ENCODE measurements around the gene PPP1R11. TPM values are rescaled to one million over a fixed set of nuclear protein-coding genes. Genes with fewer than 3 reads are reported as not detected.

The PPP1R11 gene, protein sequence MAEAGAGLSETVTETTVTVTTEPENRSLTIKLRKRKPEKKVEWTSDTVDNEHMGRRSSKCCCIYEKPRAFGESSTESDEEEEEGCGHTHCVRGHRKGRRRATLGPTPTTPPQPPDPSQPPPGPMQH
- total RNA-seq: 32.0 and 40.4 TPM in 2 replicates

DNA sequence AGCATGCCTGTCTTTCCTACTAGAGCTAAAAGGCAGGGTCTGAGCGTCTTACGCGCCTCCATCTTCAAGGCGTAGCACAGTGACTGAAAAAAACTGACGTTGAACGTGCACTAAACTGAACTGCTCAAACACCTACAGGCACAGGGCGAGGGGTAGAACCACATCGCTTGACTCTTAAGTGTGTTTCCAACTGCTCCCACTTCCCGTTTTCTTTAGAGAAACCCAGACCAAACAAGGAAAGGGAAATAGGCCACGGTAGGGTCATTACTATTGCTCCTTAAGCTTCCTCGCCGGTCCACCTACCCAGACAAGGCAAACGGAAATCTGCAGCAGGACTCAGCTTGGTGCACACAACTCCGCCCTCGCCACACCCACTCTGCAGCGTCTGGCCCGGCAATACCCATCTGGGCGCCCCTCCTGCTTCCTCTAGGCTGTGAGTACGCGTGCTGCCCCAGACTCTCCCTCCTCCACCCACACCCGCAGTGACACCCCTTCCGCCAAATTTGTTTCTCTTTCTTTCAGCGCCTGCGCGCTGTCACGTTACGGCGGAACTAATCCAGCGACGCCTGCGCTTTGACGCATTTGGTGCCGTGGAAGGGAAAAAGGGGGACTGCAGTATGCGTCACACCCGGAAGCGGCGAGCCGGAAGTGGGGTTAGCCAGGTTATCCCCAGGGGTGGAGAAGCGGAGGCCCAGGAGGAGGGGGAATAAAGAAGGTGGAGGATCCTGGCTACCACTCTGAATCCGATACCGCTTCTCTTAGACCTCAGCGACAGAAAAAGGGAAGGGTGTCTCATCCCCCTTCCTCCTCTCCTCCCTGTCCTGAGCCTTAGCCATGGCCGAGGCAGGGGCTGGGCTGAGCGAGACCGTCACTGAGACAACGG, at the start of gene PPP1R11:
Gene PPP1R11, plus strand, starts transcription at position 622 of the 883 bp plus-strand sequence. Its CDS starts 213 bp downstream, at position 835.

DNA sequence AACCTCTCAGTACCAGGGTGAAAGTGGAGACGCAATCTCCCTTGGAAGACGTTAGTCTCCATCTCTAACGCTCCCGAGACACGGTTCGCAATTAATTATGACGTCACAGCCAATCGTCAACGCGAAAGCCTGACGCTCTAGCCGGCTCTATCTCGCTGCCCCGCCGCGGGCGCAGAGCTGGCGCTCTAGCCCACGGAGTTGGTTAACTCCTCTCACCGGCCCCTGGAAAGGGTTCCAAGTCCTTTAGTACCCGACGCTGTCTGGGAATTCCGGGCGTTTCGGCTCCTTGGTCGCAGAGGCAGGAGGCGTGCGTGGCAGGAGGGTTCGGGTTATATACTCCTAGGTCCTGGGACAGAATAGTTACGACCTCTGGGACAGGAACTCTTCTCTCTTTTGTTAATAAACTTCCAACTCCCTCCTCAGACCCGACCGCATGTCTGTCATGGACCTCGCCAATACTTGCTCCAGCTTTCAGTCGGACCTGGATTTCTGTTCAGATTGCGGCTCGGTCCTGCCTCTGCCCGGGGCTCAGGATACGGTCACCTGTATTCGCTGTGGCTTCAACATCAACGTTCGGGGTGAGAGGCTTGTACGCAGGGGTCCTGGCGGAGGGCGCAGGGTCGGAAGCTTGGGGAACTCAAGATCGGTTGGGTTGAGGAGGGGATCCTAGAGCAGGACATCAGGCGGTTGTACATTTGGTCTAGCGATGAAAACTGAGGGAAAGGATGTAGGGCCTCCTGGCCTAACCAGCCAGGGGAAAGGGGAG, 5.7 kb upstream of the PPP1R11 start, which contains the start of gene POLR1H:
Gene POLR1H, plus strand, starts transcription at position 174 of the 766 bp plus-strand sequence. Its CDS starts 260 bp downstream, at position 434.

DNA sequence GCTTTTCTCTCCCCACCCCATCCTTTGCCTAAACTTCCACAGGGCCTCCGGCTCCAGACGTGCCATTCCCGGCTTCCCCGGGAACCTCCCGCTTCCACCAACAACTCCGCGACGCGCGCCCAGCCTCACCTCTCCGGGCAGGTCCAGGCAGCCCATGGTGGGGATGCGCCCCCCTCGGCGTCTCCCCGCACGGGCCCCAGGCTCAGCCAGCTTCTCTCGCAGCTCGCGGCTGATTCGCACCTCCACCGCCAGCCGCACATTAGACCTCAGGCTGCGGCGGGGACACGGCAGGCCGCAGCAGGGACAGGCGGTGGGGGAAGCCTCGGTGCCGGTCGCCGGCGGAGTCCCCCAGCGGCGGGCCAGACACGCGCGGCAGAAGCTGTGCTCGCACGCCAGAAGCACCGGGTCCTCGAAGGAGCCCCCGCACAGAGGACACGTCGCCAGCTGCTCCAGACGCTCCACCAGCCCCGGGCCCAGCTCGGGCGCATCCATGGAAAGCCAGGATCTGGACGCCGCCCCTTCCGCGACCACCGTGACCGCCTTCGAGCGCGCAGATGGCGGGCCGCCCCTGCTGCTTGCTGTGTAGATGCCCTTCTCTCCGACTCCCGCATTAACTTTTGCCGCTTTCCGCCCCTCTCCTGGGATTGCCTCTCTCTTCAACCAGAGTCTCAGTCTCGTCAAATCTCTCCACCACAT, 8.2 kb downstream of the PPP1R11 start, which contains the start of gene RNF39:
Gene RNF39, minus strand, starts transcription at position 676 of the 696 bp plus-strand sequence. Its CDS starts 184 bp downstream, at position 492.

DNA sequence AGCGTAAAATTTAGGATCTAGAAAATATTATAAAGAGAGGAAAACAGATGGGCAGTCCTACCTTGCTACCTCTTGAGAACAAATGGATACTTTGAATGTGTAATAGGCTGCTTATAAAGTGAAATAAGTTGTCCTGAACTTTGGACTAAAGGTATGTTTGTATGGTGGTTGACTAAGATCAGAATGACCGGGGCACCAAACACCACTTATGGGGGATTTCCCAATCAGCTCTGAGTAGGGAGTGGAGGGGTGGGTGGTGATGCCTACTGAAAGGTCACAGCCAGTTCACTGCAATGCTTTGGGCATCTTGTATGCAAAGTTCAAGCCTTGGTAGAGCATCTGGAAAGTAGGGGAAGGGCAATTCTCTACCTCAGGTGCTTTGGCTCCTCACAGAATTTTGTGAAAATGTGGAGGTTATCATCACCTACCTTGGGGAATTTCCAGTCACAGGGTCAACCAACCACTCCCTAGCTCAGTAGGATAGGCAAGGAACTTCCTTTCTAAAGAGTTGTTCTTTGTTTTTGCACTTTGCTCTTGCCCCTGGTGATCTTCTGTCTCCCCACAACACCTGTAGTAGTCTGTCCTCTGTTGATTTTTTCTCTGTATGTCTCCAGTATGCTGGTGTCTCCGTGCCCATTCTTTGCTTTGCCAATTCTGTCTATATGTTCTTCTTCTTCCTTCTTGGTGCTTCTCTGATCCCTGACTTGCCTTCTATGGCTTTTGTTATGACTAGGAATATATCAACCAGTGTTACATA, 46.2 kb downstream of the PPP1R11 start, which contains the start of gene TRIM31:
Gene TRIM31, minus strand, starts transcription at position 88 of the 757 bp plus-strand sequence. CDS start 285 bp downstream, outside the sequence.

Other genes with a start within 250 kb of the PPP1R11 start
- gene HLA-G, start 239.4 kb upstream of the PPP1R11 start, total RNA-seq: not detected in 2 replicates
- gene HLA-A, start 124.7 kb upstream of the PPP1R11 start, total RNA-seq: 331 and 425 TPM in 2 replicates
- 33.0 and 40.4 TPM in 2 replicates for gene POLR1H, start 5.9 kb upstream of the PPP1R11 start, total RNA-seq
- not detected in 2 replicates for gene RNF39, start 8.6 kb downstream of the PPP1R11 start, total RNA-seq
- gene TRIM31, start 45.9 kb downstream of the PPP1R11 start, total RNA-seq: not detected in 2 replicates
- not detected in 2 replicates for gene TRIM40, start 68.9 kb downstream of the PPP1R11 start, total RNA-seq
- gene TRIM10, start 94.0 kb downstream of the PPP1R11 start, total RNA-seq: not detected in 2 replicates
- gene TRIM15, start 96.3 kb downstream of the PPP1R11 start, total RNA-seq: not detected in 2 replicates
- gene TRIM26, start 146.2 kb downstream of the PPP1R11 start, total RNA-seq: 30.8 and 34.9 TPM in 2 replicates